HepG2 (cell line): Measurements from ENCODE around the gene OVCA2. TPM values are rescaled to one million over a fixed set of nuclear protein-coding genes. Genes with fewer than 3 reads are reported as not detected.

Experiments used
- CSRNP2 ChIP-seq: sonication (generic); formaldehyde crosslinking; conservative IDR thresholded peaks from 2 replicates; pipeline ENCODE4 v1.8.0; 2022; ENCODE audit warnings: low read depth, missing genetic modification reagents
- E2F5 ChIP-seq: sonication (generic); formaldehyde crosslinking; conservative IDR thresholded peaks from 2 replicates; pipeline ENCODE4 v1.4.0; 2020; ENCODE audit warnings: missing genetic modification reagents
- KMT2A ChIP-seq: sonication (generic); formaldehyde crosslinking; IDR thresholded peaks from 2 replicates; pipeline ENCODE4 v1.4.0; 2020; ENCODE audit warnings: missing genetic modification reagents
- MED8 ChIP-seq: sonication (generic); formaldehyde crosslinking; IDR thresholded peaks from 2 replicates; pipeline ENCODE4 v1.8.1; 2023; ENCODE audit warnings: mild to moderate bottlenecking, missing genetic modification reagents; ENCODE audit not compliant: insufficient replicate concordance
- PHF8 ChIP-seq: sonication (generic); formaldehyde crosslinking; IDR thresholded peaks from 2 replicates; pipeline ENCODE4 v1.5.0; 2020; ENCODE audit warnings: missing genetic modification reagents
- PRPF4 ChIP-seq: fragments of 200-400 bp; formaldehyde crosslinking; IDR thresholded peaks from 2 replicates; pipeline ENCODE4 v1.6.1; 2016; ENCODE audit warnings: low read length, low read depth; ENCODE audit not compliant: poor library complexity, severe bottlenecking
- SMARCE1 ChIP-seq: fragments of 450-650 bp; IDR thresholded peaks from 2 replicates; pipeline ENCODE4 v1.6.1; 2017; ENCODE audit warnings: borderline replicate concordance
- SNAPC4 ChIP-seq: sonication (generic); formaldehyde crosslinking; IDR thresholded peaks from 2 replicates; pipeline ENCODE4 v1.4.0; 2020; ENCODE audit warnings: mild to moderate bottlenecking, missing genetic modification reagents
- TAF15 ChIP-seq: fragments of 200-400 bp; formaldehyde crosslinking; IDR thresholded peaks from one replicate; pipeline ENCODE4 v1.6.1; 2018; ENCODE audit warnings: mild to moderate bottlenecking, low read depth, low read length; ENCODE audit not compliant: poor library complexity, severe bottlenecking
- TBP ChIP-seq: sonication (generic); formaldehyde crosslinking; IDR thresholded peaks from 2 replicates; pipeline ENCODE4 v1.5.0; 2020; ENCODE audit warnings: missing genetic modification reagents
- THAP8 ChIP-seq: sonication (generic); formaldehyde crosslinking; IDR thresholded peaks from 2 replicates; pipeline ENCODE4 v1.5.1; 2020; ENCODE audit warnings: missing genetic modification reagents, mild to moderate bottlenecking, borderline replicate concordance
- TRIM22 ChIP-seq: fragments of 450-650 bp; IDR thresholded peaks from 2 replicates; pipeline ENCODE4 v1.6.1; 2017
- TSC22D2 ChIP-seq: sonication (generic); formaldehyde crosslinking; IDR thresholded peaks from 2 replicates; pipeline ENCODE4 v1.5.1; 2020; ENCODE audit warnings: missing genetic modification reagents, mild to moderate bottlenecking, borderline replicate concordance
- ZBTB38 ChIP-seq: sonication (generic); formaldehyde crosslinking; IDR thresholded peaks from 2 replicates; pipeline ENCODE4 v1.5.1; 2020; ENCODE audit warnings: mild to moderate bottlenecking, missing genetic modification reagents
- ZBTB7A ChIP-seq: sonication (generic); formaldehyde crosslinking; IDR thresholded peaks from 2 replicates; pipeline ENCODE4 v1.8.0; 2022; ENCODE audit warnings: mild to moderate bottlenecking, missing genetic modification reagents
- ZFP36L1 ChIP-seq: sonication (generic); formaldehyde crosslinking; IDR thresholded peaks from 2 replicates; pipeline ENCODE4 v1.8.0; 2022; ENCODE audit warnings: mild to moderate bottlenecking, missing genetic modification reagents, moderate library complexity
- ZNF329 ChIP-seq: sonication (generic); formaldehyde crosslinking; IDR thresholded peaks from 2 replicates; pipeline ENCODE4 v1.9.0; 2021; ENCODE audit warnings: low read depth, mild to moderate bottlenecking, missing genetic modification reagents
- ZNF432 ChIP-seq: sonication (generic); formaldehyde crosslinking; IDR thresholded peaks from 2 replicates; pipeline ENCODE4 v1.5.0; 2020; ENCODE audit warnings: missing genetic modification reagents, mild to moderate bottlenecking, borderline replicate concordance
- ZSCAN25 ChIP-seq: sonication (generic); formaldehyde crosslinking; IDR thresholded peaks from 2 replicates; pipeline ENCODE4 v1.8.0; 2022; ENCODE audit warnings: mild to moderate bottlenecking, missing genetic modification reagents
- polyA plus RNA-seq, 8 experiments: library from polyadenylated mRNA; depleted of rRNA in 3 of 8; stranded (reverse) in 7 of 8; unstranded in 1 of 8; fragments of >200 nt; fragmentation: Illumina TruSeq in 4 of 8; extraction: Trizol in 4 of 8; gene quantifications; 2 replicates each; pipeline versions ENCODE4 v1.2.1 to v1.2.3, GENCODE V29; 2011 to 2016; ENCODE audit warnings: low read depth in 4 of 8, missing spikeins in 1 of 8, mixed read lengths in 1 of 8; ENCODE audit not compliant: insufficient read depth in 1 of 8
- total RNA-seq, 5 experiments: library from RNA; depleted of rRNA; stranded (reverse); fragments of >200 nt; fragmentation: Illumina TruSeq; extraction: Trizol; gene quantifications; 2 replicates each; pipeline ENCODE4 v1.2.3, GENCODE V29; 2016; ENCODE audit warnings: low read depth in 1 of 5

Gene OVCA2
- total and polyA plus RNA-seq, 2 of the 13 experiments (the other 11 are each of a cell fraction or from before 2014, with no cell fraction given), result 23.7 to 28.2 TPM

GRCh38 chr17:1997289-1997926, 44.4 kb upstream of the OVCA2 start (continued):
- TF ChIP-seq TRIM22, result no peak
- no peak for TF ChIP-seq E2F5 (CRISPR knock-in tag)
- no peak for TF ChIP-seq ZBTB38 (CRISPR knock-in tag)
- TF ChIP-seq ZNF432, result no peak
- TF ChIP-seq THAP8 (CRISPR knock-in tag), result no peak
- no peak for TF ChIP-seq CSRNP2 (CRISPR knock-in tag)
- no peak for TF ChIP-seq TSC22D2 (CRISPR knock-in tag)
- 0 out of 2 replicates have a peak, but pooled peaks have one; percentile 60 for TF ChIP-seq SNAPC4 (CRISPR knock-in tag)
- no peak for TF ChIP-seq SMARCE1
- TF ChIP-seq ZFP36L1 (CRISPR knock-in tag), result no peak
- TF ChIP-seq MED8 (CRISPR knock-in tag), result no peak
- TF ChIP-seq PRPF4, result no peak
- no peak for TF ChIP-seq TAF15
- TF ChIP-seq ZBTB7A, result peak; percentile 65
- no peak for TF ChIP-seq TBP (CRISPR knock-in tag)
- TF ChIP-seq ZSCAN25 (CRISPR knock-in tag), result no peak
- peak; percentile 44 for TF ChIP-seq PHF8
- TF ChIP-seq KMT2A (CRISPR knock-in tag), result no peak
- TF ChIP-seq ZNF329 (CRISPR knock-in tag), result no peak
